T-helper 22 cell (primary cell): ENCODE results near the gene FCRL5.

Experiments used
- DNase-seq: peaks from one replicate; pipeline ENCODE4 v3.0.0-alpha.2; 2020; ENCODE audit warnings: low read depth

Gene FCRL5

DNA sequence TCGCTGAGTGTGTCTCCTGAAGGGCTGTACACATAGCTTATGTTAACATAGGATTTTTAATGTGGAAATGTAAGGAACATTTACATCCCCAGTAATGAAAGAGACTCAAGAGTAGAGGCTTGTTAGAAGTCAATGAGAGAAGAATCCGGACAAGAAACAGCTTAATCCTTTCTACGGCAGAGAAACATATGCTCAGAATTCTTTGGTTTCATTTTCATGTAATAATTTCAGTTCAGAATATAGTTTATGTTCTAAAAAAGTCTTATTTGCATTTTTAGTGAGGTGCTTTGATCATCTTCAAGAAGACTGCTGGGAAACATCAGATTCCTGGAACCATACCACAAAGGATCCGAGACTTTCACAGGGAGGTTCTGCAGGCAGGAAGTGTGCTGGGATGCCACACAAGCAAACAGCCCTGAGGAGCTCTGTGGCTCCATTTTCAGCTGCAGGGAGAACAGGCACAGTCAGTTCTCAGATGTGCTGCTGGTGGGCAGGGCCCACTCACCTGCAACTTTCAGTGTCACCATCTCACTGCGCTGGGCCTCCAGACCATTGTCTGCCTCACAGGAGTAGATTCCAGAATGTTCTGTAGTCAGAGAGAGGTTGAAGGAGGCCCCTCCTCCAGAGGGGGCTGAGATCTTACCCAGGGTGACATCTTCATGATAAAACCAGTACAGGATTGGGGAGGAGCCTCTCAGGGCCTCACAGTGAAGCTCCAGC lies 28.4 kb downstream of the FCRL5 start:
- DNase-seq: no peak

DNA sequence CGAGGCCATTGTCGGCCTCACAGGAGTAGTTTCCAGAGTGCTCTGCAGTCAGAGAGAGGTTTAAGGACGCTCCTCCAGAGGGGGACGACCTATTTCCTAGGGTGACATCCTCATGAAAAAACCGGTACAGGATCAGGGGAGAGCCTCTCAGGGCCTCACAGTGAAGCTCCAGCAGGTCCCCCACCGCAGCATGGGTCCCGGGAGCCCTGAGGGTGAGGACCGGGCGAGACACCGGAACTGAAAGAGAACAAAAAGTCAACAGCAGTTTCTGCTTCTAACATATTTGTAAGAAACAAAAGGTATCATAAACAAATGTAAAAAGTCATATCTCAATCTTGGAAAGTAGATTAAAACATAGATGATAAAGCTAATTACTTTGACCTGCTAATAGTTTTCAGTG lies 31.3 kb downstream of the FCRL5 start:
- no peak for DNase-seq

DNA sequence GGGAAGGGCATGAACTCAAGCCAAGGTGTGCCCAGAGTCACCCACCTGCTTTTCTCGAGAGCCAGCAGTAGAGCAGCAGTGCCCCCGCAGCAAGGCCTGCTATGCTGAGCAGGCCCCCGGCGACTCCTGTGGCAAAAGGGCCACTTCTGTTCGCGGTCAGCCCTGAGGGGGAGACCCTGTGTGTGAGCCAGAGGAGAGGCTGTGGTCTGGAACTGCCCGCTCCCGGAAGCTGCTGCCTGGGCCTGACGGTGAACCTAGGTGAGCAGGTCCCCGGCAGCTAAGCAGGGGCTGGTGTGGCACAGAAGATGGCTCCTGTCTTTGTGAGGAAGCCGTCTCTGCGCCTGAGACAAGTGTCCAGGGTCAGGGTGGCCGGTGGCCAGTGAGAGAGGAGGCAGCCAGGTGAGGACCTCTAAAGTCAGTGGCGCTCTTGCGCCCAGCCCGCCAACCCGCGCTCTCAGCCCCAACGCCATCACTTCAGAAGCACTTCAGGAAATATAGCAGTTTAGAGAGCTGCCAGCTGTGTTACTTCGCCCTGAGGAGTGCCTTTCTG lies 31.9 kb downstream of the FCRL5 start:
- DNase-seq: no peak

DNA sequence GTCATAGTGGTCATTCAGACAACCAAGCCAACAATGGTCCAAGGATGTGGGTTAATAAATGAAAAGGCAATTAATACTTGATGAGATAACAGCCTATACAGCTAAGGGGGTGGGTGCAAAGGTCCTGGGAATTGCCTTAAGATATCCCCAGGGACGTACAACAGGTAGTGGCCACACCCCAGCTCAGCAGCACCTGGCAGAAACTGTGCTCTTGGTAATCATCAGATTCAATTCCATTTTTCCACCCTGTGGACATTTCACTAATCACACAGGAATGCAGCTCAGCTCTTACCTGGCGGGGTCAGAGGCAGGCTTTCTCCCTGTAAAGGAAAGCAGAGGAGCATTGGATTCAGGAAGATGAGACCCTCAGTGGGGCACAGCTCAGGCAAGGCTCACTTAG lies 32.9 kb downstream of the FCRL5 start:
- DNase-seq: no peak

DNA sequence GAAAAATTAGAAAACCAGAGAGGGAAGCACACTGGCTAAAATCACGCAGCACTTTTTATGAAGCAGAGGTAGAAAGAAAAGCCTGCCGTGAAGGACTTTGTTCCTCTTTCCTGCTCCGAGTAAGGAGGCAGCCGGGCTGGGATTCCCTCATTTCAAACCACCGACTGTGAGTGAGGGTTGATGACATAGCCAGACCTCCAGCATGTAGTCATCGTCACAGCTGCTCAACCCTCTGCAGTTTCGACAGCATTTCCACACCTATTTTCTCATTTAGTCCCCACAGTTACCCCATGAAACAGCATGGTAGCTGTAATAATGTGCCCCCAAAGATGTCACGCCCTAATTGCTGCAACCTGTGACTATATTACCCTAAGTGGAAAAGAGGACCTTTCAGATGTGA lies 35.3 kb downstream of the FCRL5 start:
- DNase-seq: no peak

DNA sequence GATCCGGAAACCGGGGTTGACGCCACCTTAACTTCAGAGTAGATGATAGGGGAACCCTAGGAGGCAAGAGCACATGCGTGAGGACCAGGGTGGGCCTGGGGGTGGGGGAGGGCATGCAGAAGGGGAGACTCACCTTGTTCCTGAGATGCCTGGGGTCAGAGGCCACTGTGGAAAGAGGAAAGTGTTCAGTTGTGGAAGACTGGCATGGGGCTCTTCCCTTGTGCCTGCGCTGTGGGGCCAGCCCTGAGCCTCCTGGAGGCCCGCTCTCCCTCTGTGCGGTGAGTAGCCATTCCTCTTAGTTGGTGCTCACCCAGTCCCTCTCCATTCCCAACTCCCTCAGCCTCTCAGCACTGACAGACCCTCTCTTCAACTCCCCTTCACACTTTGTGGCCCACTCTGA lies 36.6 kb downstream of the FCRL5 start:
- no peak for DNase-seq

DNA sequence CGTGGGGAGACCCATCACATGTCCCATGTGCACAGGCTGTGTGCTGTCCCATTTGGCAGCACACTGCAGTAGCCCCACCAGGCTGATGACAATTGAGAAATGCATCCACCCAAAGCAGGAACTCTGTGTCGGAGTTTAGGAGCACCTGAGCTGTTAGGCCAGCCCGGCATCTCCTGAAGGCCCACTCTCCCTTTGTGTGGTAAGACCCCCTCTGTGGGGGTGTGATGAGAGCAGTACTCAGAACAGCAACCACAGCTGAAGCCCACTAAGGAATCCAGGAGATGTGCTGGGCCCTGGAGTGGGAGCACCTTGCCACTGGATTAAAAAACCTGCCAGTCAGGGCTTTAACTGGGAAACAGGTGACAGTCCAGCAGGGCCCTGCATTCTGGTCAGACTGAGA lies 37.2 kb downstream of the FCRL5 start:
- no peak for DNase-seq

DNA sequence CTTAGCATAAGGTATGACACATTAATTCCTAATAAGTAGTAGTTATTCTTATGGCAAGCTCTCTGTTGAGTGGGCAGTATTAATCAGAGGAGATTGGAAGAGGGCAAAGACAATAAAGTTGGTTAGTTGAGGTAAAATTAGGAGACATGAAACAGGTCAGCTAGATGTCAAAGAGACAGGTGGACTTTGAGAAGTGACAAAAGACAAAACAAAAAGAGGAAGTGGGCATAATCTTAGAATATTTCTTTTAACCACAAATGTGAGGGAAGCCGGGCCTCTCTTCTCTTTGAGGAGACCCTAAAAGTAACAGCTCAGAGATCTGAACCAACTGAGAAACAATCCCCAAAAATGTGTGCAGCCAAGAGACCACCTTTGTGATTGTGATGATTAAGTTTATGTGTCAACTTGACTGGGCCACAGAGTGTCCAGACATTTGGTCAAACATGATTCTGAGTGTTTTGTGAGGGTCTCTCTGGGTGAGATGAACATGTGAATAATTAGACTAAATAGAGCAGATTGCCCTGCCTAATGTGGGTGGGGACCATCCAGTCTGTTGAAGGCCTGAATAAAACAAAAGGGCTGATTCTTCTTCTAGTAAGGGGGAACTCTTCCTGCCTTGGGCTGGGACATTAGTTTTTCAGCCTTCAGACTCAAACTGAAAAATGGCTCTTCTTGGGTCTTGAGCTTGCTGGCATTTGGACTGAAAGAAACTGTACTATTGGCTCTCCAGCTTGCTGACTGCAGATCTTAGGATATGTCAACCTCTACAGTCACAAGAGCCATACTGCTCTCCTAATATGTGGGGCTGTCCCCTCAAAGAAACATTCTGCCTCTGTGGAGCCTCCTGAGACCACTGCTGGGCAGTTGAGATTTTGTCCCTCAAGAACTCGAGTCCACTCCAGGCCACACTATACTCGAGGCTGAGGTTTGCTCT lies 40.0 kb downstream of the FCRL5 start:
- DNase-seq: no peak

DNA sequence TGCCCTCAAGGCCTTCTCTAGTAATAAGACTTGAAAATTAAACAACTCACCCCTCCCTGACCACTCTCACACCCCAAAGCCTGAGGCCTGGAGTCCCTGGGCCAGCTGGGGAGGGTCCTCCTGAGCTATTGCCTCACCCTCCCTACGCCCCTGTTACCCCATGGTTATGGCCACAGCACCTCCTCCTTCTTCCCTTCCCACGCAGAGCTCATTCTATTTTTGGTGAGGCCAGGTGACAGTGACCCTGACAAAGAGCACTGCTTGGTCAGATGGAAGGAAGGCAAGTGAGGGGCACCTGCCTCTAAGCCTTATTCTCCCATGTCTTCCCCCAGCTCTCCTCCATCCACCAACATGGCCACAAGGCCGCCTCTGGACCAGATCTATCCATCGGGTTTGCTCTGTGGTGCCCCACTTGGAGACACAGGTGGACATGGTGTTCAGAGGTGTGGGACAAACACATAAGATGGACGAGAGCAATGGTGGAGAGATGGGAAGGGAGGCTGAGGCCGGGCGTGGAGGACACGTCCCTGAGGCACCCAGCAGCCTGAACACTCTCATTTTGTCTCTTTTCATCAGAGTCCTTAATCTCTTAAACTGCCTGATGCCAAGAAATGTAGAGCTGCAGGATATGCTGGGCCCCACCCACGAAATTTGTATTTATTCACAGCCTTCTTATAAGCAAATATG lies 42.6 kb downstream of the FCRL5 start:
- no peak for DNase-seq

DNA sequence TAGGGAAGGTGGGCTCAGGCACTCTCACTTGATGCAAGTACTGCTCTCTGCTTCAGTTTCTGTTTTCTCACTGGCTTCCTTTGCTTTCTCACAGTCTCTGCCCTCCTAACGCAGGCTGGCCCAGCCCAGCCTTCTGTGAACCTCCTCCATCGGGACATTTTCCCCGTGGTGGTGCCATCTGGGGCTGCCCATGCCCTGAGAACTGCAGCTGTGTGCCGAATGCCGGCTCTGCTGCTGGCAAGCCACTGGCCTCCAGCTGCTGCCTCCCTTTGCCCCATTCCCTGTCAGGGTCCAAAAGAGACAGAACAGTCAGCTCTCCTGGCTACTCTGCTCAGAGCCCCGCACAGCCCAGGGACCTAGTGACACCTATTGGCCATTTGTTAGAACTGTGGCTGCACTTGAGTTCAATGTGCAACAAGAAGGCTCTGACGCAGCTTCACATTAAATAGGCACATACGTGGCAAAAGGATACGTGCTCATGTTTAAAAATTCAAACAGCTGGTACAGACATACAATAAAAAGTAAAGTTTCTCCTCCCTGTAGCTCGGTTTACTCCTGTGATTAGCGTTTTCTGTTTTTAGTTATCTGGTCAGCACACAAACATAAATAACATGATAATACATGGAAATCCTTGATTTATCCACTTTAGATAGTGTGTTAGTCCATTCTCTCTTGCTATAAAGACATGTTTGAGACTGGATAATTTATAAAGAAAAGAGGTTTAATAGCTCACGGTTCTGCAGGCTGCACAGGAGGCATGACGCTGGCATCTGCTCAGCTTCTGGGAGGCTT lies 46.6 kb downstream of the FCRL5 start:
- DNase-seq: no peak

DNA sequence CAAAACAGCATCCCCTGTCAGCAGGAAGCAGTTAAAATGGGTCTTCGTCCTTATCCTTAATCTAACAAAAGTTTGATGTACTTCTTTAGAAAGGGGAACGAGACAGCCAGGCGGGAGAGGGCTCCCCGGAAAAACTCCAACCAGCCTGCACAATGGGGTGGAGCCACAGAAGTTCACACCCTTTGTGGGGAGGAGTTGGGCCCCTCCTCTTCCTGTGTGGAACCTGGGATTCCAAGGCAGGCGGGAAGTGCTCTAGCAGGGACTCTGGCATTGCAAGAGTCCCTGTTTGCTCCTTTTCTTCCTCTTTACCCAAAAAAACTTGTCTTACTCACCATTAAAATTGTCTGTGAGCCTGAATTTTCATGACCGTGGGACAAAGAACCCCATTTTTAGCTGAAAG lies 47.7 kb downstream of the FCRL5 start:
- no peak for DNase-seq

DNA sequence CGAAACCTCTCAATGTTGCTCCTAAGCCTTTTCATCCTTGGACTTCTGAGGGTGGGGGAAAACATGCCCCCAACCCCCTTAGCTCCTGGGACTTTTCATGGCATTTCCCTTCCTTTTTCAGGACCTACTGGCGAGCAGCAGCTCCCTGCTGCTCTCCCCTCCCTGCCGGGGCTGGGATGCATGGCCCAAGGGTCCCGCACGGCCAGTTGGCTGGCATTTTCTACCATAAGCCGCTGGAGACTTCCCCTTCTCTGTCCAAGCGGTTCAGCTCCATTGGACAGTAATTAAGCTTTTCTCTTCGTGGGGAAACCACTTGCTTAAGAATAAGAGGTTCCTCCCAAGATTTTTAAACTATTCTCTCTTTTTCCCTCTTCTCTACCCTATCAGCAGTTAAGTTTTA lies 52.8 kb downstream of the FCRL5 start:
- no peak for DNase-seq

DNA sequence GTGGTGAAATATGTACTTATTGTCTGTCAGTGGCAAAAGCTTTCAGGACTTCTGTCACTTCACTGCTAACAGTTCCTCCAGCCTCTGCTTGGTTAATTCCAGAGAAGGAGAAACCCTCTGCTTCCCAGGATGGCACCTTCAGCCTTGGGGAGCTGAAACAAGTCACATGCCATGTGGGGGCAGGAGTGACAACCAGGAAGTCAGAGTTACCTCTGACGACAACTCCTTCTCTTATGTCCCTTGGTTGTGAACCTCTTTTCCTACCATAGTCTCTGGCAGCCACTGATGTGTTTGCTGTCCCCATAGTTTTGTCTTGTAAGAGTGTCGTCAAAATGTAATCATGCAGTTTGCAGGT lies 53.6 kb downstream of the FCRL5 start:
- DNase-seq: no peak

DNA sequence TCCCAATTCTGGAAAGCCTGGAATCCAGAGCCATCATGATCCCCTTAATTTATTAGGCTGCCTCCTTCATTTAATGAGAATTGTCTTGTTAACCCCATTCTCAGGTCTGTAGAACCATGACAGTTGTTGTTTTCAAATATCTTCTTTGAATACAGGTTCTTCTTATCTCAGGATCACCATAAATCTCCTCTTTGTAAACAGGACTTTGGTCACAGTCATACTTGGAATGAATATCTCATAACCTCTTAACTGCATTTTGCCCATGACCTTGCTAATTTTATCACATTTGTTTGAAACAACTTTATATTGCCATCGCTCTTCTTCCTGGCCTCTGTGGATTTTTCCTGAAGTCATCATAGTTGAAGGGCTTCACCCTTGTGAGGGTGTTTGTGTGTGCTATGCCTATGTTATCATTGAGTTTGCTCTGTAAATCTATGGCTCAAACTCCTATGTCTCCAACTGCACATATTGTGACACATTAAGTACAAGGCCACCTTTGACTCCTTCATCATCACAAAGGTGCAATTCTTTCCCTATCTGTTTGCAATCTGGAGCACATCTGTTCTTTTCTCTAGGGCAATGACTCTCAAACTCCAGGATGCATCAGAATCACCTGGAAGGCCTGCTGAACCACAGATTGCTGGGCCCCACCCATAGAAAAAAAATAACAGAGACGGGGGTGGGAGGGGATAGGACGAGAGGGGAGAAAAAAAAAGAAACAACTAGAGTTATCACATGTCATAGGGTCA lies 54.2 kb downstream of the FCRL5 start:
- DNase-seq: no peak

DNA sequence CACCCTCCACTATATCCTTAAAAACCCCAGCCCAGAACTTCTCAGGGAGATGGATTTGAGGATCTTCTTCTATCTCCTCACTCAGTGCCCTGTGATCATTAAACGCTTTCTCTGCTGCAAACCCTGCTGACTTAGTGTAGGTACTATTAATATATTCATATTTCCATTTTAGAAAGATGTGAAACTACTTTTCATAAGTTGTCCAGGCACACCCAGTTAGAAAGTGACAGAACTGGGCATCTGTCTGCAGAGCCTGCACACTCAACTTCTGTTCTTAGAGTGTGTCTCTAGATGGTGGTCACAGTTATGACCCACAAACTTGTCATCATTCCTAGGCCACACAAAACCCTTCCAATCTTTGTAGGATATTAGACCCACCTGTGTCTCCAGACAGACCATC lies 55.0 kb downstream of the FCRL5 start:
- DNase-seq: no peak

DNA sequence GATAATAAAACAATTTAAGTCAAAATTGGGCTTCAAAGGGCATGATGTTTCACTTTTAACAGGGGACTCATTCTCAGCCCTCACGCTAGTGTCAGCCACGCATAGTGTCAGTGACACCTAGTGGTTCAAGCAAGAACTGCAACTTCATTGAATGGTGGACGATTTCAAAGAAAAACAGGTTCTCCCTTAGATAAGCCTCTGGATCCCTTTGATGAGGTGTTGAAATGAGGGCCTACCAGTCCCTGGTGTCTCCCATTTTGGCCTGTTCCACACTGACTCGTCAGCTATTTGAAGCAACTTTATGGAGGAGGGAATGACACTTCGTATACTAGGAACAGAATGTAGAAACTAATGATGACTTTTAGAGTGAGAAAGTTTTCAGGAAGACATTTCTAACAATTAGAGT lies 56.2 kb downstream of the FCRL5 start:
- DNase-seq: no peak

DNA sequence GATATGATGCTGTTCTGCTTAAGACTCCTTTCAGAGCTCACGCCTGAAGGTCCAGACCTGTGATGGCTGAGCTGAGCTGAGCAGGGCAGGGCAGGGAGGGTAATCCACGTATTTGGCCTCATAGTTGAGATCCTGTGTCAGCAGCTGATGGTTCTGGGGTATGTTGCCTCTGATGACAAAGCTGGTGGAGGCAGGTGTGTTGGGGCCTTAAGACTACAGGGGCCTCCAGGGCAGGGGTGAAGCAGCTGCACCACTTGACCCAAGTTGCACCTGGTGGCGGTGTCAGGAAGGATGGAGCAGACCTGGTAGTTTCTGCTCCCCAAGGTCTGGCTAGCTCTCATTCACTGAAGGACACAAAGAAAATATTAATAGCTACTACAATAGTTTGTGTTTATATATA lies 57.0 kb downstream of the FCRL5 start:
- DNase-seq: no peak

DNA sequence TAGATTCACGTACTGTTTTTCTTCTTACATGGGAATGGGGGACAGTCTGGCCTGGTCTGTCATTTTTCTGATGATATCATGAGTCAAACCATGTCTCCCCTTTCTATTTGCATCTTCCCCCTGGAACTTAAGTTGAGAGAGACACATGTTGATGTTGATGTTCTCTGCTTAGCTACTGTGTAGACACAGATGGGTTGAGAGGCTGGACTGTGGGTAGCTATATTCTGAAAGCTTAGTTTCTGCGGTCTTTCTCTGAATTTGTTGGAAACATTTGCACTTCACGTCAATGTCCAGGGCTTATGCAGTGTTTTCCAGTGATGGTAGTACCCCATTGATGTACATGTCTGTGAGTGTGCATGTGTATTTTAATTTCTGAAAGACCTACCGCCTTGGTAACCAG lies 58.2 kb downstream of the FCRL5 start:
- no peak for DNase-seq

DNA sequence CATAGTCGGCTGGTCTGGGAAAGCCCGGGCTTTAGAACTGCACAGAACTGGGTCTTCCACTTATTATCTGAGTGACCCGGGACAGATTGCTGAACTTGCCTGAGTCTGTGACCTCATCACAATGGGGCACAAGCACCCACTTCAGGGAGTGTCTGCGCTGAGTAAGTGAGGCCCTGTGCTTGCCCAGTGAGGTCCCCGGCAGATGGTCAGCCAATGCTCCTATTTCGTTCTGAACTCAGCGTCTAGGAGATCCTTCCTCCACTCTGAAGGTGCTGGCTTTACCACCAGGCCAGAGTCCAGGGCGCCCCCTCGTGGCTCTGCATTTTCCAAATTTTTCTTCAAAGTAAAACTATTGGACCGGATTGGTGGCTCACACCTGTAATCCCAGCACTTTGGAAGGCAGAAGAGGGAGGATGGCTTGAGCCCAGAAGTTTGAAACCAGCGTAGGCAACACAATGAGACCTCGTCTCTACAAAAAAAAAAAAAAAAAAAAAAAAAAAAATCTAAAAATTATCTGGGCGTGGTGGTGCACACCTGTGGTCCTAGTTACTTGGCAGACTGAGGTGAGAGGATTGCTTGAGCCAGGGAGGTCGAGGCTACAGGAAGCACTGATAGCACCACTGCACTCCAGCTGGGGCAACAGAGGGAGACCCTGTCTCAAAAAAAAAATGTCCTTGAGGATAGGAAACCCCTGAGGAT lies 61.7 kb downstream of the FCRL5 start:
- no peak for DNase-seq

DNA sequence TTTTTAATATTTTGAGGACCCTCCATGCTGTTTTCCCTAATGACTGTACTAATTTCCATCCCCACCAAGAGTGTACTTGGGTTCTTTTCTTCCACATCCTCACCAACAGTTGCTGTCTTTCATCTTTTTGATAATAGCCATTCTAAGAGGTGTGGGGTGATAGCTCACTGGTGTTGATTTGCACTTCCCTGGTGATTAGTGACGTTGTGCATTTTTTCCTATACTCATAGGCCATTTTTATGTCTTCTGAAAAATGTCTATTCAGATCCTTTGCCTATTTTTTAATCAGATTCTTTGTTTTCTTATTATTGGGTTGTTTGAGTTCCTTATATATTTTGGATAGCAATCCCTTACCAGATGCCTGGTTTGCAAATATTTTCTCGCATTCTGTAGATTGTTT lies 64.2 kb downstream of the FCRL5 start:
- no peak for DNase-seq

DNA sequence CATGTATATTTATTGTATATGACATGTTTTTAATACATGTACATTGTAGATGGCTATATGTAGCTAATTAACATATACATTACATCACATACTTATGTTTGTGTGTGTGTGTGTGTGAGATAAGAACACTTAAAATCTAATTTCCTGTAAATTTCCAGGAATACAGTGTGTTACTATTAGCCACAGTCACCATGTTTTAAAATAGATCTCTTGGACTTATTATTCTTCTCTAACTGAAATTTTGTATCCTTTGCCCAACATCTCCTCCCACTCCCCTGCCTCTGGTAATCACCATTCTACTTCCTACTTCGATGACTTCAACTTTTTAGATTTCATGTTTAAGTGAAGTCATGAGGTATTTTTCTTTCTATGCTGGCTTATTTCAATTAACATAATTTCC lies 64.8 kb downstream of the FCRL5 start:
- no peak for DNase-seq
